Measurements from ENCODE around the gene CACFD1.

CACFD1 gene

DNA sequence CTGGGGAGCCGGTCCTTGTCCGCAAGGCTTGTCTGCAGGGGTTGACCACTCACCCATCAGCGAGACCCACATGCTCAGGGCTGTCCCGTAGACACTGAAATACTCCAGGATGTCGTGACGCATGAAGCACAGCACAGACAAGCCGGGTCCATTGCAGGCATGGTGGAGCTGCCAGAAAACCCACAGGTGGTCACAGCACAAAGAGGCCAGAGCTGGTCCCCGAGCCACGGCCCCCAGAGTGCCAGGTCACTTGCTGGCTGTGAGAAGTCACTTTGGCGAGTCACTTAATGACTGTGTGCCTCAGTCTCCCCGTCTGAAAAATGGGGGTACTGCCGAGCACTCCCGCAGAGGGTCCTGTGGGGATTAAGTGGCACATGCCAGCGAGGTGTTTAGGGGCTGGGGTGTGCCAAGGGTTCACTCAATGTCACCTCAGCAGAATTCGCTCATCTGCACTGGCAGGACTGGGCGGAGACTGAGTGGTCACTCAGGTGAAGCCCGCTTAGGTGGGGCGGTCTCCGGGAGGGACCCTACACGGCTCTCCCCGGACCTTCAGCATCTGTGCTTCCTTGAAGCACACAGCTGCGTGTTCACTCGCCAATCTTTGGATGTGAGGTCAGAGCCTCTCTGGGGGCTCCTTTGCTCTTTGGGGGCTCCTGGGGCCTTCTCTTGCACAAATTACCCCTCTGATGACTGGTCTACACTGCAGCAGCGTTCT lies 60.5 kb downstream of the CACFD1 start:
- DNase-seq, result no peak
